Measurements from ENCODE around the gene FAM234B.

The FAM234B gene, protein sequence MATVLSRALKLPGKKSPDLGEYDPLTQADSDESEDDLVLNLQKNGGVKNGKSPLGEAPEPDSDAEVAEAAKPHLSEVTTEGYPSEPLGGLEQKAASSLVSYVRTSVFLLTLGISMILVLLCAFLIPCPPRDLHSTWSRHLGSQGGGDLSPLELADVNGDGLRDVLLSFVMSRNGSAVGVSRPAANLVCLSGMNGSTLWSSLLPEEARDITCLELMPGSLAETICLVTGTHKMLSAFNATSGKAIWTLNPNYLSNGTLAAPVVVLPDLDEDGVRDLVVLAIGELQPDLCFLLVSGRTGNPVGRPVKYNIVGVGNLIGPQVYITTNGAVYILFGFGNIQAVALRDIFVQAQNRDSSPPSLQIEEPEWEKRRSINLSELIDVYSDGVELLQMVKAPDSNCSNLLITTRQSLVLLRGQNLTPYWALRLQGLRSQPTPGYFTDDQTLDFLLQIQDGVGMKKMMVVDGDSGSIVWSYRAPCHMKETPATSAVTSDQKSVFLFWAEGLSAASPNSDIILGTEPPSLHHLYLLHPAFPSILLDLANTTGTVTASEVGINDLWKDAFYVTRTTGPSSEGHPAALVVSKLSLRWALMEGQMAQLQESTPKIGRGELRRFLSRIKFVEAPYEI

DNA sequence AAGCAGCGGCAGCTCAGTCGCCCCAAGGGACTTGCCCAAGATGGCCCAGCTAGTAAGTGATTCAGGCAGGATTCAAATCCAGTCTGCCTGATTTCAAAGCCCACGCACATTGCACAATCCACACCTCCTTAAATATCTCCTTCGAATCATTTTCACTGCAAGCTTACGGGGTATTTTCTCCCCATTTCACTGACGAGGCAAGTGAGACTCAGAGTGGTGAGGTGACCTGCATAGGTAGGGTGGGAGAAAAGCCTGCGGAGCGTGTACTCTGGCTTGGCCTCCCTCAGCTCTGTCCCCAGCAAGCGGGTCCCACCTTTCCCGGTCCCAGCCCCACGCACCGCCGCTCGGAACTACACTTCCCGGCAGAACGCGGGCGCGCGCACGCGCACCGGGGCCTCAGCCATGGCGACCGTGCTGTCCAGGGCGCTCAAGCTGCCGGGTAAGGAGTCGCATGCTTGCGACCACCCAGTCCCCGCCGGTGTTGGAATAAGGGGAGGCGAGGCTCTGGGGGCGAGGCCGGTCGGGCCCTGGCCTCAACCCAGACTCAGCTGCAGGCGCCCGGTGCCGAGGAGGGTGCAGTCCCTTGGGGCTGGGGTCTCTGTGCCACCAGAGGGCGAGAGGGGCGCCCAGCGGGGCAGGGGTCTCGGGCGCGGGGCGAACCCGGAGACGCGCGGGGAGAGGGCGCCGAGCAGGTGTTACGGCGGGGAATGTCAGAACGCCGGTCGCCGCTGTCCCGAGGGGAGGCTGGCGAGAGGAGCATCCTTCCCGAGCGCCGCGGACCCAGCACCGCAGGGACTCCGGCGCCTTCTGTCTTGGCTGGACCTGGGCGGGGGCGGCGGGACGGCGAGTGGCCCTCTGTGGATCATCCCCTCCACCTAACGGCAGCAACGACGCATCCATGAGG, at the start of gene FAM234B:
Gene FAM234B (plus strand): TSS at position 380 of the 904 bp plus-strand sequence. CDS start 23 bp downstream, at position 403.
- in situ Hi-C loops (cut with HindIII; ENCODE audit: low pct_ligation_motif_present, low pct_unique_long_range_greater_than_20kb, low sequenced_read_pairs) = no loop called here
- DNase-seq = peak; percentile 75

DNA sequence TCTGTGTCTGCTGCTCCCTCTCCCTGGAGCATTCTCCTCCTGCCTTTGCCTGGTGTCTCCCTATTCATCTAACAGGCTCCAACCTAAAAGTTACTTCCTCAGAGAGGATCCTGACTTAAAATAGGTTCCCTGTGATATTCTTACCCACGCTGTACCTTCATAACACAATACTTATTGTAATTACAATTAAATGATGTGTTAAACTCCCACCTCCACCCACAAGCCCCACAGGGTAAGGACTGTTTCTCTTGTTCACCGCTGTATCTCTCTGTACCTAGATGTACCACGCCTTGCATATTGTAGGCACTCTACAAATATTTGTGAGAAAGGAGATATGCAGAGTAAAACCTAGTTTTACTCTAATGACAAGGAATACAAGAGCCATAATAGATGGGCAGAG, 49.1 kb upstream of the FAM234B start:
- in situ Hi-C loops (cut with HindIII; ENCODE audit: low pct_ligation_motif_present, low pct_unique_long_range_greater_than_20kb, low sequenced_read_pairs) = no loop called here

DNA sequence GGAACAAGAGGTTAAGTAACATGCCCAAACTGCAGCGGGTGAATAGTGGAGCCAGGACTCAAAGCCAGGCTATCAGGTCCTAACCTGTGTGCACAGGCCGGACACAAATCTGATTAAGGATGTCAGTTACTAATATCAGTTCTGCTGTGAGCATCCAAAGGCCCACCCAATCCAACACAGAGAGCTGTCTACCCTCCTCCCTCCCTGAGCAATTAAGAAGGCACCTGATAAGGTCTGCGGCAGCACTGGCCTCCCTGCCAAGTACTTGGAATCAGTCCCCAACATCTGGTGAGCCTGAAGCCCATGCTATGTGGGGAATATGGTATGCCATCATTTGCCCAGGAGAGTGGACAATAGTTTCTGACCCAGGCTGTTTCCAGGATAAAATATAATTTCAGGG, 48.0 kb upstream of the FAM234B start:
- in situ Hi-C loops (cut with HindIII; ENCODE audit: low pct_ligation_motif_present, low pct_unique_long_range_greater_than_20kb, low sequenced_read_pairs) = no loop called here
- DNase-seq = no peak

More for the DNA sequence above, 49.1 kb upstream of the FAM234B start:
- DNase-seq = no peak

DNA sequence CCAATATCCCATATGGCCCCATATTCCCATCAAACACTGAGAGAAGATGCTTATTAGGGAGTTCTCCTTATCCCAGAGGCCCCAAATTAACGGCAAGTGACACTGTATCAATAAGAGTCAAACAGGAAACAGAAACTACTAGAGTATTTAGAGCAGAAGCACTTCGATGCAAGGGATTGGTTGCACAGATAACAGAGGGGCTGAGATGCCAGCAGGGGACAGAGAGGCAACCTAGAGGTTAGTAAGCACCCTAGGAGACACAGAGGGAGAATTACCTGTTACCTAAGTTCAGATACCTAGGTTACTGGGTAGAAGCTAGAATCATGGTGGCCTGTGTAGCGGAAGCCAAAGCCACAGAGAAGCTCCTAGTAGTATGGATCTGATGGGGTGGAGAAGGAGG, 47.0 kb upstream of the FAM234B start:
- in situ Hi-C loops (cut with HindIII; ENCODE audit: low pct_ligation_motif_present, low pct_unique_long_range_greater_than_20kb, low sequenced_read_pairs) = no loop called here
- no peak for DNase-seq

DNA sequence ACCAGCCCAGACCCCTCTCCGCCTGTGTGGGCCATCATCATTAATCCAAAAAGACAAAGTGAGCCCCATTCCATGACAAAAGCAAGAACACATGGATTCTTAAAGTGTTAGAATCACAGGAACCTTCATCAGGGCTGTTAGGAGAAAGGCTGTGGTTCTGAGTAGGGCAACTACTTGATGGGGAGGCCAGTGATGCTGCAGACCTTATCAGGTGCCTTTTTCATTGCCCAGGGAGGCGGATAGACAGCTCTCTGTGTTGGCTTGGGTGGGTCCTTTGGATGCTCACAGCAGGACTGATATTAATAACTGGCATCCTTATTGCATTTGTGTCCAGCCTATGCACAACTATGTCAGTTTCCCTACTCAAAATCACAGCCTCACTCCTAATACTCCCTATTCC, 46.4 kb upstream of the FAM234B start:
- no peak for DNase-seq
- in situ Hi-C loops (cut with HindIII; ENCODE audit: low pct_ligation_motif_present, low pct_unique_long_range_greater_than_20kb, low sequenced_read_pairs) = no loop called here

DNA sequence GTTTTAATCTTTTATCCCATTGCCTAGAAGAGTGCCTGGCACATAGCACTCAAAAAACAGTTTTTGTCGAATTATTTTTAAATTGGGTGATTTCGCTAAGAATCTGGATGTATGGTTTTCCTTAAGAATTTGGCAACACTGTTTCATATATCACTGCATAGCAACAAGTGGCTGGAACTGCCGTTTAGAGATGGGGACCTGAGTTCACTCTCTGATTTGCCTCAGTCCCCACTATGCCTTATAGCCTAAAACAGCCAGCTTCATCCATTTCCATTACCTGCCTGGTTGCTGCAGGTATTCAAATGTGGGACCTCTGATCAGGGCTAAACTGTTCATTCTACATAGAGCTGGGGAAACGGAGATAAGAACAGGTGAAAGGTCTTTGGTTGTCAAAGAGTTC, 45.9 kb upstream of the FAM234B start:
- in situ Hi-C loops (cut with HindIII; ENCODE audit: low pct_ligation_motif_present, low pct_unique_long_range_greater_than_20kb, low sequenced_read_pairs) = no loop called here
- DNase-seq = no peak

DNA sequence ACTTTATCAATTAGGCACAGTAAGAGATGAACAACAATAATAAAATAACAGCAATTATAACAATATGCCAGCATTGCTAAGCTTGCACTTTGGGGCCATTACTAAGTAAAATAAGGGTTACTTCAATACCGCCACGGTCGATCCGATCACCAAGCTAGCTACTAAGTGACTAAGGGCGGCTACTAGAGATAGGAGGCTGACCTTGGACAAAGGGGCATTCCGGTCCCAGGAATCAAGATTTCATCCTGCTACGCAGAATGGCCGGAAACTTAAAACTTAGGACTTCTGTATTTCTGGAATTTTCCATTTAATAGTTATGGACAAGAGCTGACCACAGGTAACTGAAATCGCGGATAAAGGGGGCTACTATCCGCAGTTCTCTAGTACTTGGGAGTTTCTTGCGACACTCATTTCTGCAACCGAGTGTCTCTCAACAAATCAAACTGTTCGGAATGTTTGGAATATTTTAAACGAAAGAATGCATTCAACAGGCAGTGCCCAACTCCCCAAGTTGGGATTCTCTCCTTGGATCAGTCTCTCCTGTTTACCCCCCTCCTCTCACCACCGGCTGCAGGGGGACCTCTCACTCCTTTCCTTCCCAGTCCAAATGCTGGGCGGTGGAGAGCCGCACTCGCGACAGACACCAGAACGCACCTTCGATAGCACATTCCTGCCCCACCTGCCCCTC, 44.8 kb upstream of the FAM234B start:
- in situ Hi-C loops (cut with HindIII; ENCODE audit: low pct_ligation_motif_present, low pct_unique_long_range_greater_than_20kb, low sequenced_read_pairs) = no loop called here

DNA sequence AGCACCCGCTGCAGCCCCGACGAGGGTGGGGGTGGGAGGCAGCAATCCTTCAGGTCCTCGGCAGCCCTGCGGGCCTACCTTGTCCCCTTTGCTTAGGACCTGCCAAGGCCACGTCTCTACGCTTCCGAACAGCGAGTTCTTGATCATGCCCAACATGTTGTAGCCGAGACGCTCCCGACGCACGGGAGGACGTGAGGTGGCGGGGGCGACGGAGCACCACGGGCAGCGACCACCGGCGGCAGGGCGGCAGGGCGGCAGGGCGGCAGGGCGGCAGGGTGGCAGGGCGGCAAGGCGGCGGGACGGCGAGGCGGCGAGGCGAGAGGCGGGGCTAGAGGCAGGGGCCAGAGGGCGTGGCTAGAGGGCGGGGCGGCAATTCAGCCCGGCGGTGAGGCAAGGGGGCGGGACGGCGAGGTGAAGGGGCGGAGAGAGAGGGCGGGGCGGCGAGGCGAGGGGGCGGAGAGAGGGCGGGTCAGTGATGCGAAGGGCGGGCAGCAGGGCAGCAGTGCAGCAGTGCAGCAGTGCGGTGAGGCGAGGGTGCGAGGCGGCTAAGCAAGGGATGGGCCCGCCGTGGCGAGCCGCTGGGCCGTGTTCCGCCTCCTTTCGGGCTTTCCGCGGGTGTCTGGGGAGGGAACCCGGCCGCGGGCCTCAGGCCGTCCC, 44.1 kb upstream of the FAM234B start, which contains the start of gene HEBP1:
Gene HEBP1 (minus strand): TSS at position 307 of the 657 bp plus-strand sequence. CDS start 151 bp downstream, at position 156.
- in situ Hi-C loops (cut with HindIII; ENCODE audit: low pct_ligation_motif_present, low pct_unique_long_range_greater_than_20kb, low sequenced_read_pairs) = loop anchor here (25.0 kb wide), 1 partner anchor 212 kb away; no protein-coding TSS in a partner anchor
- peak; percentile 92 for DNase-seq

More for the DNA sequence above, 44.8 kb upstream of the FAM234B start:
- peak; percentile 54 for DNase-seq

DNA sequence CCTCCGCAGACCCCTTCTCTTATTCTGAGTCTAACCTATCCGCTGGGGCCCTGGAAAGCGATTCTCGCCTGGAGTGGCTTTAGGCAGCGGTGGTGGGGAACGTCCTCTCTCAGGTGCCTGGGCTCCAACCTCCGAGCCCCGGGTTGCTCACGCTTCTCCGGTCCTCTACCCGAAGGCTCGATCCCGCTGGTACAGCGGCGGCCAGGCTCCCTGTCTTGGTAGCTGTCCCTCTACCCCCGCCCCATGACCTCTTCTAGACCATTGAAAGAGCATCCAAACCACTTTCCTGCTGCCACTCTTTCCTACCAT, 43.6 kb upstream of the FAM234B start:
- DNase-seq = peak; percentile 63
- in situ Hi-C loops (cut with HindIII; ENCODE audit: low pct_ligation_motif_present, low pct_unique_long_range_greater_than_20kb, low sequenced_read_pairs) = loop anchor here (25.0 kb wide), 1 partner anchor 212 kb away; no protein-coding TSS in a partner anchor

DNA sequence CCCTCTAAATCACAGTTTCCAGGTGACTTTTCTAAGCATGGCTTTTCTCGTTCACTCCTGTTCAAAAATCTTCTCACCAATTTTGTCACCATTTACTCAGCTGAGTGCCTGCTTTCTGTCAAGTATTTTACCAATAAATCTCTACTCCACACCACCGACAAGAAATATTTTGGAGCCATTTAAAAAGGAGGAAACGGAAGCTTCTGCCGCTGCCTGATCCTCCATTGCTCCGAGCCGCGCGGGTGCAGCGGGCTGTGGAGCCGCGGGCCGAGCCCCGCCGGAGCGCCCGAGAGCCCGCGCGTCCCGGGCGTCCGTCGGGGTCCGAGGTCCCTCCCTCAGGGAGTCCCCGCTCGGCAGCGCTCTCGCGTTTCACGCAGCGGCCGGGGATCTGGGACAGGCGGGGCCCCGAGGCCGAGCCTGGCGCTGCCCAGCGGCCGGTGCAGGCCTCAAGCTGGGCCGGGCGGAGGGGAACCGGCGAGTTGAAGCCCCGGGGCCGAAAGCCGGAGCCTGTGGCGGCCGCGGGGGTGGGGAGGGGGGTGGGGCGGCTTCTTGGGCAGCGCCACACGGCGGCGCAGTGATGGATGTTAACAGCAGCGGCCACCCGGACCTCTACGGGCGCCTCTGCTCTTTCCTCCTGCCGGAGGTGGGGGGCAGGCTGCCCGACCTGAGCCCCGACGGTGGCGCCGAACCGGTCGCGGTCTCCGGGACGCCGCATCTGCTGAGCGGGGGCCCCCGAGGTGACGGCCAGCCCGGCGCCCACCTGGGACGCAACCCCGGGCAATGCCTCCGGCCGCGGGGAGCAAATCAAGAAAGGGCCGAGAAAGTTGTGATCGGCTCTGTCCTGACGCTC, 43.0 kb upstream of the FAM234B start:
- in situ Hi-C loops (cut with HindIII; ENCODE audit: low pct_ligation_motif_present, low pct_unique_long_range_greater_than_20kb, low sequenced_read_pairs) = loop anchor here (25.0 kb wide), 1 partner anchor 211 kb away; no protein-coding TSS in a partner anchor

DNA sequence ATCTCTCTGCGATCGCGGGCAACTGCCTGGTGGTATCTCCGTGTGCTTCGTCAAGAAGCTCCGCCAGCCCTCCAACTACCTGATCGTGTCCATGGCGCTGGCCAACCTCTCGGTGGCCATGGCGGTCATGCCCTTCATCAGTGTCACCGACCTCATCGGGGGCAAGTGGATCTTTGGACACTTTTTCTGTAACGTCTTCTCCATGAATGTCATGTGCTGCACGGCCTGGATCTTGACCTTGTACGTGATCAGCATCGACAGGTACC, 42.5 kb upstream of the FAM234B start:
- in situ Hi-C loops (cut with HindIII; ENCODE audit: low pct_ligation_motif_present, low pct_unique_long_range_greater_than_20kb, low sequenced_read_pairs) = loop anchor here (25.0 kb wide), 1 partner anchor 211 kb away; no protein-coding TSS in a partner anchor
- no peak for DNase-seq

More for the DNA sequence above, 43.0 kb upstream of the FAM234B start:
- peak; percentile 77 for DNase-seq

DNA sequence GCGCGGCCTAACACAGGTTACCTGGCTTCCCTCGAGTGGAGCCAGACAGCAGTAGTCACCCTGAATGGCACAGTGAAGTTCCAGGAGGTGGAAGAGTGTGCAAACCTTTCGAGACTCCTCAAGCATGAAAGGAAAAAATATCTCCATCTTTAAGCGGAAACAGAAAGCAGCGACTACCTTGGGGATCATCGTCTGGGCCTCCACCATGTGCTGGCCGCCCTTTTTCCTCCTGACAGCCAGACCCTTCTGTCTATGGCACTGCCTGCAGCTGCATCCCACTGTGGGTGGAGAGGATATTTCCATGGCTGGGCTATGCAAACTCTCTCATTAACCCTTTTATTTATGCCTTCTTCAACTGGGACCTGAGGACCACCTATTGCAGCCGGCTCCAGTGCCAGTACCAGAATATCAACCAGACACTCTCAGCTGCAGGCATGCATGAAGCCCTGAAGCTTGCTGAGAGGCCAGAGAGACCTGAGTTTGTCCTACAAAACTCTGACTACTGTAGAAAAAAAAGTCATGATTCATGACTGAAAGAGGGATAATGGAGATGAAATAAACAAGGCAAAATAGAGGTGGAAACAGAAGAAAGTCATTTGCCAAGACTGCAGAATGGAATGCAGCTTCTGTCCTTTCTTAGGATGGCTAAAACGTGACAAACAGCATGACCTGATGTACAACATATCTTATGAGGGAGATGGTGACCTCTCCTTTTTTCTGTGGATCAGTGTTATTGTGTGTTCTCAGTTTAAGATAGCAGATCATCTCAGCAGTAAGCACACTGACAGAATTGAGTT, 41.7 kb upstream of the FAM234B start:
- in situ Hi-C loops (cut with HindIII; ENCODE audit: low pct_ligation_motif_present, low pct_unique_long_range_greater_than_20kb, low sequenced_read_pairs) = loop anchor here (25.0 kb wide), 1 partner anchor 210 kb away; no protein-coding TSS in a partner anchor
- no peak for DNase-seq

DNA sequence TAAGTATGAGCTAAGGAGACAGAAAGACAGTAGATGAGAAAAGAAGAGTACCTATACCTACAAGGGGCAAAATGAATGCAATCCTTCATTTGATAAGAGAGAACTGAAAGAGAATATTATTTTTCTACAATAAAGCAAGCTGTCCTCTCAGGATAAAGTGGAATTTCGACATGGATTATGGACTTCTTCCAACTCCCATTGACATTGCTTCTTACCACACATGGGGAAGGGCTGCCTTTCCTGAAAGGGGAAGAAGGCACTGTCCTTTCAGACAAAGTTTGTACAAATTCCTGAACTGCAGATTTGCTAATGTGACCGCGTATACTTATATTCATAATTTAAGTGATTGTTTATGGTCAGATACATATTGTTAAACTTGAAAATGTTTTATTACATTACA, 39.8 kb upstream of the FAM234B start:
- in situ Hi-C loops (cut with HindIII; ENCODE audit: low pct_ligation_motif_present, low pct_unique_long_range_greater_than_20kb, low sequenced_read_pairs) = loop anchor here (25.0 kb wide), 1 partner anchor 208 kb away; no protein-coding TSS in a partner anchor
- DNase-seq = no peak

DNA sequence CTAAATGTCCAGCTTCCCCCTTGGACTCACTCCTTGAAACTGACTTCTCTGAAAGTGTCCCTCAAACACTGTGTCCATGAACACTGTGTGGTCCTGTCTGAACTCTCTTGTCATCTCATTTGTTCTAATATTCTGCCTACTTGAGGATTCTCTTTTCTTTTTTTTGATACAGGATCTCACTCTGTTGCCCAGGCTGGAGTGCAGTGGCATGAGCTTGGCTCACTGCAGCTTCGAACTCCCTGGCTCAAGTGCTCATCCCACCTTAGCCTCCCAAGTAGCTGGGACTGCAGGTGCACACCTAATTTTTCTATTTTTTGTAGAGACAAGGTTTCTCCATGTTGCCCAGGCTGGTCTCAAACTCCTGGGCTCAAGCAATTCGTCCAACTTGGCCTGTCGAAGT, 39.2 kb upstream of the FAM234B start:
- no peak for DNase-seq
- in situ Hi-C loops (cut with HindIII; ENCODE audit: low pct_ligation_motif_present, low pct_unique_long_range_greater_than_20kb, low sequenced_read_pairs) = loop anchor here (25.0 kb wide), 1 partner anchor 207 kb away; no protein-coding TSS in a partner anchor

DNA sequence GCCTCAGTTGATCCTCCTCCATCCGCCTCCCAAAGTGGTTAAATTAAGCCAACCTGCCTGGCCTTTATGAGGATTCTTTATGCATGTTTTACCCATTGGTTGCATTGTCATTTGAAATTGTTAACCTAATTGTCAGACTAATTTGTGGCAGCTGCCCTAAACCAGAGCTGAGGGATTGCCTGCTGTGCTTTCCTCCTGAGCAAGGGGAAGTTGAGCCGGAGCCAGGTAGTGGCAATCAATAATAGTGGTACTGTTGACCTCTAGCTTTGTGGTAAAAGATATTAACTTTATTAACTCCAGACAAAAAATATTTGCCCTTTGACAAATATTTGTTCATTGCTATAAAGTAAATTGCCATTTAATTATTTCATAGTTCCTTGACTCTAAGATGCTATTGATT, 38.5 kb upstream of the FAM234B start:
- in situ Hi-C loops (cut with HindIII; ENCODE audit: low pct_ligation_motif_present, low pct_unique_long_range_greater_than_20kb, low sequenced_read_pairs) = loop anchor here (25.0 kb wide), 1 partner anchor 207 kb away; no protein-coding TSS in a partner anchor
- no peak for DNase-seq

All from ACHN (cell line).